IMR-90 (cell line): ENCODE measurements around the gene NFASC. TPM values are rescaled to one million over a fixed set of nuclear protein-coding genes. Genes with fewer than 3 reads are reported as not detected.

Source experiments
- ATAC-seq: fragments of 200-7000 bp; cut with Tn5 transposase; 2 replicates; pipeline ENCODE4 v1.9.1; 2020; ENCODE audit warnings: low read depth, mild to moderate bottlenecking, moderate library complexity
- BruUV-seq: library from RNA; stranded (reverse); fragments of 400-500 nt; replicated peaks from 2 replicates; lab custom pipeline; 2021; lab: Mats Ljungman, UMichigan
- CTCF ChIA-PET: fragments of 300-600 bp; formaldehyde crosslinking; extraction: SDS; loops from one replicate; lab custom pipeline; 2021; ENCODE audit warnings: antibody characterized with exemption; lab: Yijun Ruan, JAX
- POLR2A ChIA-PET: fragments of 300-600 bp; sonication (Branson Sonifier 250); formaldehyde crosslinking; loops from one replicate; lab custom pipeline; 2022; ENCODE audit warnings: antibody characterized with exemption; ENCODE audit not compliant: unreplicated experiment; lab: Charles Lee
- DNase-seq: peaks from one replicate; pipeline ENCODE4 v3.0.0; 2013
- H2AFZ ChIP-seq: replicated peaks from 2 replicates; pipeline ENCODE3; 2013; ENCODE audit warnings: low read length, mild to moderate bottlenecking; ENCODE audit not compliant: poor library complexity
- H2AK5ac ChIP-seq: 2 replicates; pipeline ENCODE4 v1.6.1; 2013; ENCODE audit warnings: low read depth, low read length, inconsistent platforms
- H2AK9ac ChIP-seq: replicated peaks from 2 replicates; pipeline ENCODE3; 2013; ENCODE audit warnings: mild to moderate bottlenecking, low read depth, low read length, moderate library complexity; ENCODE audit not compliant: poor library complexity
- H2BK120ac ChIP-seq: 2 replicates; pipeline ENCODE4 v1.6.1; 2013; ENCODE audit warnings: low read depth, low read length, inconsistent platforms
- H2BK15ac ChIP-seq: 3 replicates; pipeline ENCODE4 v1.6.1; 2013; ENCODE audit warnings: low read depth, low read length, inconsistent platforms
- H2BK20ac ChIP-seq: 2 replicates; pipeline ENCODE4 v1.6.1; 2013; ENCODE audit warnings: low read depth, mild to moderate bottlenecking, inconsistent platforms, low read length, moderate library complexity
- H2BK5ac ChIP-seq: 2 replicates; pipeline ENCODE4 v1.6.1; 2013; ENCODE audit warnings: mild to moderate bottlenecking, low read depth, low read length, inconsistent platforms; ENCODE audit not compliant: poor library complexity, severe bottlenecking
- H3K14ac ChIP-seq: replicated peaks from 2 replicates; pipeline ENCODE4 v1.6.1; 2013; ENCODE audit warnings: low read depth, low read length, inconsistent platforms
- H3K18ac ChIP-seq: 2 replicates; pipeline ENCODE4 v1.6.1; 2013; ENCODE audit warnings: low read depth, low read length, control low read depth
- H3K23ac ChIP-seq: 2 replicates; pipeline ENCODE4 v1.6.1; 2013; ENCODE audit warnings: low read depth, low read length, inconsistent platforms
- H3K27ac ChIP-seq: 2 replicates; pipeline ENCODE4 v1.5.1; 2013; ENCODE audit warnings: mild to moderate bottlenecking, control low read depth, low read length; ENCODE audit not compliant: insufficient read depth
- H3K27me3 ChIP-seq: 2 replicates; pipeline ENCODE4 v1.6.1; 2013; ENCODE audit warnings: low read length; ENCODE audit not compliant: control insufficient read depth, insufficient read depth
- H3K36me3 ChIP-seq: 2 replicates; pipeline ENCODE4 v1.6.1; 2013; ENCODE audit warnings: low read length, mixed read lengths; ENCODE audit not compliant: control insufficient read depth, insufficient read depth
- H3K4ac ChIP-seq: 2 replicates; pipeline ENCODE4 v1.6.1; 2013; ENCODE audit warnings: low read depth, low read length, inconsistent platforms
- H3K4me1 ChIP-seq: 2 replicates; pipeline ENCODE4 v1.6.1; 2013; ENCODE audit warnings: low read length, mixed read lengths; ENCODE audit not compliant: control insufficient read depth, insufficient read depth
- H3K4me2 ChIP-seq: 2 replicates; pipeline ENCODE4 v1.6.1; 2013; ENCODE audit warnings: low read depth, mild to moderate bottlenecking, control low read depth, low read length, moderate library complexity
- H3K4me3 ChIP-seq: 2 replicates; pipeline ENCODE4 v1.5.1; 2013; ENCODE audit warnings: low read depth, mild to moderate bottlenecking, control low read depth, low read length, moderate library complexity; ENCODE audit not compliant: insufficient read depth
- H3K56ac ChIP-seq: 2 replicates; pipeline ENCODE4 v1.6.1; 2013; ENCODE audit warnings: low read length, inconsistent platforms; ENCODE audit not compliant: insufficient read depth; ENCODE audit errors: extremely low read depth
- H3K79me1 ChIP-seq, 2 experiments: 2 replicates each; pipeline ENCODE4 v1.6.1; 2013; ENCODE audit warnings: low read length in 2 of 2, inconsistent platforms in 1 of 2, low read depth in 1 of 2
- H3K9ac ChIP-seq: 2 replicates; pipeline ENCODE4 v1.6.1; 2013; ENCODE audit warnings: low read depth, low read length, control low read depth
- H3K9me1 ChIP-seq: 2 replicates; pipeline ENCODE4 v1.6.1; 2013; ENCODE audit warnings: low read length, inconsistent platforms; ENCODE audit not compliant: insufficient read depth
- H3K9me3 ChIP-seq: 2 replicates; pipeline ENCODE4 v1.6.1; 2013; ENCODE audit warnings: low read length; ENCODE audit not compliant: control insufficient read depth, insufficient read depth
- H4K20me1 ChIP-seq: 2 replicates; pipeline ENCODE4 v1.6.1; 2013; ENCODE audit warnings: low read length, inconsistent platforms; ENCODE audit not compliant: insufficient read depth
- H4K5ac ChIP-seq: 2 replicates; pipeline ENCODE4 v1.6.1; 2013; ENCODE audit warnings: mild to moderate bottlenecking, low read depth, low read length, control low read depth
- H4K8ac ChIP-seq, 2 experiments: 2 replicates each; pipeline ENCODE4 v1.6.1; 2013; ENCODE audit warnings: low read depth in 2 of 2, low read length in 2 of 2, control low read depth in 1 of 2, inconsistent platforms in 1 of 2
- H4K91ac ChIP-seq: 2 replicates; pipeline ENCODE4 v1.6.1; 2013; ENCODE audit warnings: low read depth, low read length, inconsistent platforms; ENCODE audit not compliant: insufficient read depth
- BHLHE40 ChIP-seq: fragments of 150-350 bp; IDR thresholded peaks from 2 replicates; pipeline ENCODE4 v1.6.1; 2016; ENCODE audit warnings: mild to moderate bottlenecking, low read depth, low read length
- CEBPB ChIP-seq: IDR thresholded peaks from 2 replicates; pipeline ENCODE4 v1.6.1; 2012; ENCODE audit warnings: low read depth, low read length, improper control_type of control experiment
- CHD1 ChIP-seq: IDR thresholded peaks from 2 replicates; pipeline ENCODE4 v1.6.1; 2012; ENCODE audit warnings: low read depth, low read length, improper control_type of control experiment
- CTCF ChIP-seq: conservative IDR thresholded peaks from 2 replicates; pipeline ENCODE4 v1.5.1; 2012; ENCODE audit warnings: mild to moderate bottlenecking, low read depth, low read length, improper control_type of control experiment
- ELK1 ChIP-seq: fragments of 150-350 bp; IDR thresholded peaks from 2 replicates; pipeline ENCODE4 v1.6.1; 2016; ENCODE audit warnings: low read depth, mild to moderate bottlenecking, low read length, moderate library complexity, borderline replicate concordance
- FOS ChIP-seq: fragments of 150-350 bp; IDR thresholded peaks from 2 replicates; pipeline ENCODE4 v1.6.1; 2016; ENCODE audit warnings: low read depth, low read length
- MAFK ChIP-seq: IDR thresholded peaks from 2 replicates; pipeline ENCODE4 v1.6.1; 2012; ENCODE audit warnings: low read depth, low read length, improper control_type of control experiment
- MAZ ChIP-seq: IDR thresholded peaks from 2 replicates; pipeline ENCODE4 v1.6.1; 2012; ENCODE audit warnings: low read depth, mild to moderate bottlenecking, low read length, improper control_type of control experiment, moderate library complexity, borderline replicate concordance
- MXI1 ChIP-seq: IDR thresholded peaks from 2 replicates; pipeline ENCODE4 v1.6.1; 2012; ENCODE audit warnings: low read depth, mild to moderate bottlenecking, low read length, moderate library complexity, borderline replicate concordance
- NFE2L2 ChIP-seq: fragments of 150-350 bp; IDR thresholded peaks from 2 replicates; pipeline ENCODE4 v1.6.1; 2016; ENCODE audit warnings: low read depth, mild to moderate bottlenecking, low read length
- POLR2A ChIP-seq: IDR thresholded peaks from 2 replicates; pipeline ENCODE4 v1.6.1; 2012; ENCODE audit warnings: mild to moderate bottlenecking, low read depth, low read length
- RAD21 ChIP-seq: IDR thresholded peaks from 2 replicates; pipeline ENCODE4 v1.6.1; 2012; ENCODE audit warnings: low read length, improper control_type of control experiment
- RCOR1 ChIP-seq: IDR thresholded peaks from 2 replicates; pipeline ENCODE4 v1.6.1; 2012; ENCODE audit warnings: mild to moderate bottlenecking, low read length, improper control_type of control experiment; ENCODE audit not compliant: insufficient replicate concordance
- RFX5 ChIP-seq: IDR thresholded peaks from 2 replicates; pipeline ENCODE4 v1.8.0; 2012; ENCODE audit warnings: low read depth, mild to moderate bottlenecking, low read length, moderate library complexity
- SMC3 ChIP-seq: fragments of 150-350 bp; IDR thresholded peaks from 2 replicates; pipeline ENCODE4 v1.6.1; 2016; ENCODE audit warnings: low read depth, mild to moderate bottlenecking, antibody characterized with exemption, low read length, moderate library complexity
- USF2 ChIP-seq: fragments of 150-350 bp; IDR thresholded peaks from 2 replicates; pipeline ENCODE4 v1.6.1; 2017; ENCODE audit warnings: mild to moderate bottlenecking, antibody characterized with exemption, low read length, low read depth
- WGBS, 2 experiments: methylation state at CpG; one replicate each; pipeline versions ENCODE4 v1.1.5 to v1.1.7; 2013; ENCODE audit warnings: missing lambda C conversion rate in 2 of 2; ENCODE audit not compliant: insufficient read length in 1 of 2; ENCODE audit errors: extremely low coverage in 2 of 2; 5-methylcytosine and 5-hydroxymethylcytosine counted together
- dilution Hi-C: fragments of 300-500 bp; cut with HindIII; formaldehyde crosslinking; loops from one replicate; pipeline ENCODE4 v1.14.3; 2018; ENCODE audit warnings: low sequenced_read_pairs; ENCODE audit not compliant: unreplicated experiment
- in situ Hi-C: fragments of 300-500 bp; cut with MboI; formaldehyde crosslinking; loops from 3 replicates; pipeline ENCODE4 v1.14.3; 2019; ENCODE audit warnings: low sequenced_read_pairs, inconsistent platforms, mixed read lengths
- intact Hi-C: fragments of 100-400 bp; cut with micrococcal nuclease; formaldehyde crosslinking; loops from 2 replicates; pipeline ENCODE4 v1.10.0; 2022
- polyA plus RNA-seq, 3 experiments: library from polyadenylated mRNA; depleted of rRNA; stranded (reverse); fragments of >200 nt; gene quantifications; 2 replicates each; pipeline ENCODE4 v1.2.3, GENCODE V29; 2012; ENCODE audit warnings: low replicate concordance in 1 of 3
- total RNA-seq: library from RNA; depleted of rRNA; stranded (reverse); fragments of >200 nt; gene quantifications from 2 replicates; pipeline ENCODE4 v1.2.3, GENCODE V29; 2012

Gene NFASC
- total and polyA plus RNA-seq, 2 of the 4 experiments (the other 2 are of a cell fraction) = 0.18 to 0.79 TPM

GRCh38 chr1:205024679-205025078, 154.0 kb downstream of the NFASC start:
- Histone ChIP-seq H4K20me1 (no peaks in the 10 kb centered on the region), H3K4ac (no peak overlapping the region), H3K56ac (no peak overlapping the region), H2AFZ (no peak overlapping the region), H4K8ac (no peak overlapping the region), H2AK9ac (peak overlapping the region; percentile 65), H3K79me1 (no peaks in the 10 kb centered on the region), H3K4me2 (no peak overlapping the region), H3K18ac (no peak overlapping the region), H2BK15ac (no peak overlapping the region), H3K9ac (no peak overlapping the region), H2AK5ac (no peak overlapping the region), H2BK5ac (no peak overlapping the region), H2BK120ac (no peak overlapping the region), H4K5ac (no peak overlapping the region), H3K9me3 (no peaks in the 10 kb centered on the region), H3K23ac (no peak overlapping the region), H4K91ac (no peak overlapping the region), H3K27me3 (peaks cover 35% of the 10 kb centered on the region), H2BK20ac (no peak overlapping the region), H3K27ac (no peak overlapping the region), H3K14ac (no peak overlapping the region), H3K4me3 (no peak overlapping the region), H3K4me1 (no peaks in the 10 kb centered on the region), H3K36me3 (no peaks in the 10 kb centered on the region), H3K9me1 (no peaks in the 10 kb centered on the region)
- POLR2A ChIA-PET = no interaction called here
- ATAC-seq (no peak), DNase-seq (no peak)
- BruUV-seq = no TSS peak
- 63% methylated on average over 2 of the region's 2 CpGs; no CpG with 5 or more reads in 1 of the 2 experiments for WGBS, 2 experiments
- intact Hi-C loops = no loop called here
- in situ Hi-C loops = no loop called here
- CTCF ChIA-PET = interaction anchor here (0.8 kb wide), 1 partner anchor 37 kb away, joined by 3 read pairs; no protein-coding TSS in a partner anchor
- dilution Hi-C loops = no loop called here
- no peak for TF ChIP-seq CTCF
- TF ChIP-seq SMC3 = no peak
- TF ChIP-seq MAZ = no peak
- TF ChIP-seq ELK1 = no peak
- TF ChIP-seq RAD21 = no peak
- no peak for TF ChIP-seq NFE2L2
- TF ChIP-seq POLR2A = no peak
- no peak for TF ChIP-seq MXI1
- no peak for TF ChIP-seq MAFK
- no peak for TF ChIP-seq RCOR1
- no peak for TF ChIP-seq BHLHE40
- no peak for TF ChIP-seq RFX5
- no peak for TF ChIP-seq CHD1
- TF ChIP-seq FOS = no peak
- no peak for TF ChIP-seq CEBPB
- no peak for TF ChIP-seq USF2
